Gastrocnemius medialis (tissue), 4 donors: ENCODE measurements around the gene MRPL41.

ENCODE experiments used
- CTCF ChIP-seq, 5 experiments: fragments of 450-650 bp in 3 of 5; fragments of 200-600 bp in 2 of 5; sonication (generic) in 2 of 5; IDR thresholded peaks in 4 of 5; conservative IDR thresholded peaks in 1 of 5; 1 replicate in 4 of 5; 2 replicates in 1 of 5; pipeline ENCODE4 v1.5.1; 2016 to 2019; ENCODE audit warnings: antibody characterized with exemption in 5 of 5, mild to moderate bottlenecking in 3 of 5, moderate library complexity in 3 of 5
- POLR2A ChIP-seq, 2 donors: fragments of 450-650 bp; IDR thresholded peaks; one replicate each; pipeline ENCODE4 v1.6.1; 2017; ENCODE audit warnings: antibody characterized with exemption in 2 of 2, mild to moderate bottlenecking in 2 of 2, moderate library complexity in 2 of 2

GRCh38 chr9:137589441-137590122 is 37.9 kb downstream of the MRPL41 start:
- no peak for TF ChIP-seq CTCF (IDR thresholded peaks at IDR 0.05 in 4 of 5, conservative IDR thresholded peaks at IDR 0.05 in 1 of 5)
- TF ChIP-seq POLR2A (IDR thresholded peaks at IDR 0.05): no peak
